ENCODE data around the gene EMC6.

The EMC6 gene

DNA sequence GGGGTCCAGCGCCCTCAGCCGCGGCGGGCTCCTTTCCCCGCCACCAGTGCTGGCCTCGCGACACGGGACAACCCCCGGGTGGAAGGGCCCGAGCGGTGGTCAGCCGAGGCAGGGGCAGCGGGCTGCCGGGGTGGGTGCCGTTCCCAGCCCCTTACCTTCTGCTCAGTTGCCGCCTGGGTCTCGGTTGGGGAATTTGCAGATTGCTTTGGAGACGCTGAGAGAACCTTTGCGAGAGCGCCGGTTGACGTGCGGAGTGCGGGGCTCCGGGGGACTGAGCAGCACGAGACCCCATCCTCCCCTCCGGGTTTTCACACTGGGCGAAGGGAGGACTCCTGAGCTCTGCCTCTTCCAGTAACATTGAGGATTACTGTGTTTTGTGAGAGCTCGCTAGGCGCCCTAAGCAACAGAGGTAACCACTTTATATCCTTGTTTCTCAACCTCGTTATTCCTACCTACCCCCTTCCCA is 31.7 kb upstream of the EMC6 start:
- Histone ChIP-seq H3K9me3 (ENCODE audit: control insufficient read depth, insufficient read depth, low read length) (no peaks in the 10 kb centered on the region), H3K36me3 (ENCODE audit: control insufficient read depth, low read length) (no peaks in the 10 kb centered on the region), H3F3A (ENCODE audit: control insufficient read depth, insufficient read depth) (peaks cover 5% of the 10 kb centered on the region; the same call in 1 of the 2 replicates), H3K4me1 (ENCODE audit: control insufficient read depth, low read length) (peaks cover 17% of the 10 kb centered on the region), H4K20me1 (ENCODE audit: control insufficient read depth, insufficient read depth, low read depth, low read length) (no peaks in the 10 kb centered on the region), H3K79me2 (ENCODE audit: control insufficient read depth, low read length) (peaks cover 11% of the 10 kb centered on the region), H3K27me3 (ENCODE audit: control insufficient read depth, low read length) (no peaks in the 10 kb centered on the region), H3K4me3 (ENCODE audit: low read length) (peak overlapping the region; percentile 87), H3K4me2 (ENCODE audit: low read length) (peak overlapping the region; percentile 88), H3K9me2 (replicated peaks; ENCODE audit: control insufficient read depth, low read length) (no peaks in the 10 kb centered on the region), H3K27ac (ENCODE audit: low read depth, low read length) (no peak overlapping the region)
- TF ChIP-seq, protein P1, sequence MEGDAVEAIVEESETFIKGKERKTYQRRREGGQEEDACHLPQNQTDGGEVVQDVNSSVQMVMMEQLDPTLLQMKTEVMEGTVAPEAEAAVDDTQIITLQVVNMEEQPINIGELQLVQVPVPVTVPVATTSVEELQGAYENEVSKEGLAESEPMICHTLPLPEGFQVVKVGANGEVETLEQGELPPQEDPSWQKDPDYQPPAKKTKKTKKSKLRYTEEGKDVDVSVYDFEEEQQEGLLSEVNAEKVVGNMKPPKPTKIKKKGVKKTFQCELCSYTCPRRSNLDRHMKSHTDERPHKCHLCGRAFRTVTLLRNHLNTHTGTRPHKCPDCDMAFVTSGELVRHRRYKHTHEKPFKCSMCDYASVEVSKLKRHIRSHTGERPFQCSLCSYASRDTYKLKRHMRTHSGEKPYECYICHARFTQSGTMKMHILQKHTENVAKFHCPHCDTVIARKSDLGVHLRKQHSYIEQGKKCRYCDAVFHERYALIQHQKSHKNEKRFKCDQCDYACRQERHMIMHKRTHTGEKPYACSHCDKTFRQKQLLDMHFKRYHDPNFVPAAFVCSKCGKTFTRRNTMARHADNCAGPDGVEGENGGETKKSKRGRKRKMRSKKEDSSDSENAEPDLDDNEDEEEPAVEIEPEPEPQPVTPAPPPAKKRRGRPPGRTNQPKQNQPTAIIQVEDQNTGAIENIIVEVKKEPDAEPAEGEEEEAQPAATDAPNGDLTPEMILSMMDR (IDR thresholded peaks at IDR 0.05; ENCODE audit: low read depth, low read length, poor library complexity, severe bottlenecking) = no peak
- TF ChIP-seq EZH2phosphoT487 (IDR thresholded peaks at IDR 0.05; ENCODE audit: borderline replicate concordance, low read length) = no peak

DNA sequence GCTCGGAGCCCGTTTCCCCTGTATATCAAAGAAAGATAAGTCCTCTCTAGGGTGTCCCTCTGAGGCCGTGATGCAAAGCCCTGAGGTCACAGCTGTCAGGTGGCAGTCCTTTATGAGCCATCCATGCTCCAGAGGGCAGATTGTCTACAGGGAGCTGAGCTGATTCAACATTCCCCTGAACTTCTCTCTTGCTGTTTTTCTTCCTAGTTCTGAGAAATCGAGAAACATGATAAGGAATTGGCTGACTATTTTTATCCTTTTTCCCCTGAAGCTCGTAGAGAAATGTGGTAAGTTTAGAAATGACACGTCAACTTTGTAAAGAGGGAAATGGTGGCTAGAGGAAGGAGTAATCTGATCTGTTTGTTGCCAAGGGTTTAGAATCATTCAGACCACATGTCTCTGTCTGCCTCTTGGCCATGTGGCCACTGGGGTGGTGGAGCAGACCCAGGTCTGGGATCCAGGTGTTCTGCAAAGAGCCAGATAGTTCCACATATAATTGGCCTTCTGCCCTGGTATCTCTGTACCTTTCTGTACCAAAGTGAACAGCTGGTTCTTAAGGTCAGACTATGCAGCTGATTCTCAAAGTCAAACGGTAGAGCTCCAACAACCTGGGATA is 28.5 kb upstream of the EMC6 start:
- H3K4me3 ChIP-seq (ENCODE audit: low read length) = no peak overlapping the region
- H3F3A ChIP-seq (ENCODE audit: control insufficient read depth, insufficient read depth) = peaks cover 5% of the 10 kb centered on the region; the same call in 1 of the 2 replicates
- no peaks in the 10 kb centered on the region for H3K9me3 ChIP-seq (ENCODE audit: control insufficient read depth, insufficient read depth, low read length)
- no peak for TF ChIP-seq EZH2phosphoT487 (IDR thresholded peaks at IDR 0.05; ENCODE audit: borderline replicate concordance, low read length)
- TF ChIP-seq, protein P1 (IDR thresholded peaks at IDR 0.05; ENCODE audit: low read depth, low read length, poor library complexity, severe bottlenecking) = no peak
- H3K27me3 ChIP-seq (ENCODE audit: control insufficient read depth, low read length) = no peaks in the 10 kb centered on the region
- H3K4me1 ChIP-seq (ENCODE audit: control insufficient read depth, low read length) = peaks cover 18% of the 10 kb centered on the region
- H3K9me2 ChIP-seq (replicated peaks; ENCODE audit: control insufficient read depth, low read length) = no peaks in the 10 kb centered on the region
- H3K27ac ChIP-seq (ENCODE audit: low read depth, low read length) = no peak overlapping the region
- H3K4me2 ChIP-seq (ENCODE audit: low read length) = peak overlapping the region; percentile 31
- H3K79me2 ChIP-seq (ENCODE audit: control insufficient read depth, low read length) = peaks cover 7% of the 10 kb centered on the region
- H4K20me1 ChIP-seq (ENCODE audit: control insufficient read depth, insufficient read depth, low read depth, low read length) = no peaks in the 10 kb centered on the region
- H3K36me3 ChIP-seq (ENCODE audit: control insufficient read depth, low read length) = no peaks in the 10 kb centered on the region

DNA sequence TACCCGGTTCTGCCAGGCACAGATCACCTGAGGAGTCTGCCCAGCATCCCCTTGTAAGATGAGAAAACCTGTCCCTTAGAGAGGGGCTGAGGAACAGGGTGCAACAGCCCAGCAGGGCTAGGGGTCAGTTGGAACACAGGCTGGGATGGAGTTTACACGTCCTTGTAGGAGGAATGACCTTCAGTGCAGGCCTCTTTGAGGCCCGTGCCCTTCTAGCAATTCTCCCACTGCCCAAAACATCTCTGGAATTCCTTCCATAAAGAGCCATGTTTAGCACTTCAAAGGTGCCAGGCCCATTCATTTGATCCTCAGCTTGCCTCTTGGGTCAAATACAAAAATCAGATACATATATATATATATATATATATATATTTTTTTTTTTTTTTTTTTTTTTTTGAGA is 27.6 kb upstream of the EMC6 start:
- no peak overlapping the region for H3K27ac ChIP-seq (ENCODE audit: low read depth, low read length)
- no peaks in the 10 kb centered on the region for H3K9me2 ChIP-seq (replicated peaks; ENCODE audit: control insufficient read depth, low read length)
- H3K4me2 ChIP-seq (ENCODE audit: low read length) = no peak overlapping the region
- TF ChIP-seq, protein P1 (IDR thresholded peaks at IDR 0.05; ENCODE audit: low read depth, low read length, poor library complexity, severe bottlenecking) = no peak
- no peak for TF ChIP-seq EZH2phosphoT487 (IDR thresholded peaks at IDR 0.05; ENCODE audit: borderline replicate concordance, low read length)
- H3K9me3 ChIP-seq (ENCODE audit: control insufficient read depth, insufficient read depth, low read length) = no peaks in the 10 kb centered on the region
- H3F3A ChIP-seq (ENCODE audit: control insufficient read depth, insufficient read depth) = peaks cover 5% of the 10 kb centered on the region; the same call in 1 of the 2 replicates
- H3K4me1 ChIP-seq (ENCODE audit: control insufficient read depth, low read length) = peaks cover 22% of the 10 kb centered on the region
- no peak overlapping the region for H3K4me3 ChIP-seq (ENCODE audit: low read length)
- H3K36me3 ChIP-seq (ENCODE audit: control insufficient read depth, low read length) = no peaks in the 10 kb centered on the region
- H4K20me1 ChIP-seq (ENCODE audit: control insufficient read depth, insufficient read depth, low read depth, low read length) = no peaks in the 10 kb centered on the region
- no peaks in the 10 kb centered on the region for H3K79me2 ChIP-seq (ENCODE audit: control insufficient read depth, low read length)
- H3K27me3 ChIP-seq (ENCODE audit: control insufficient read depth, low read length) = no peaks in the 10 kb centered on the region

All from DOHH2 (cell line).